OCI-LY7 (cell line): ENCODE data around the gene SYT13. TPM values are rescaled to one million over a fixed set of nuclear protein-coding genes. Genes with fewer than 3 reads are reported as not detected.

Source experiments
- BruUV-seq: library from RNA; stranded (reverse); fragments of 400-500 nt; replicated peaks from 2 replicates; lab custom pipeline; 2021; lab: Mats Ljungman, UMichigan
- CTCF ChIA-PET: fragments of 300-600 bp; sonication (Branson Sonifier 250); formaldehyde crosslinking; loops from one replicate; lab custom pipeline; 2022; ENCODE audit warnings: antibody characterized with exemption; ENCODE audit not compliant: unreplicated experiment; lab: Charles Lee
- POLR2A ChIA-PET: fragments of 300-600 bp; sonication (Branson Sonifier 250); formaldehyde crosslinking; loops from one replicate; lab custom pipeline; 2022; ENCODE audit warnings: antibody characterized with exemption; lab: Charles Lee
- DNase-seq: peaks from one replicate; pipeline ENCODE4 v3.0.0-alpha.2; 2015; ENCODE audit warnings: low spot score
- H2AFZ ChIP-seq: fragments of 200-600 bp; sonication (generic), shearing (Covaris generic); 2 replicates; pipeline ENCODE4 v1.6.1; 2014; ENCODE audit warnings: mild to moderate bottlenecking, antibody characterized with exemption, low read length, moderate library complexity
- H3K27ac ChIP-seq: fragments of 200-600 bp; sonication (generic); 2 replicates; pipeline ENCODE4 v1.5.1; 2014; ENCODE audit warnings: mixed run types, low read depth, mild to moderate bottlenecking, moderate library complexity, low read length, inconsistent platforms; ENCODE audit not compliant: poor library complexity, severe bottlenecking
- H3K36me3 ChIP-seq: fragments of 200-600 bp; sonication (generic); 2 replicates; pipeline ENCODE4 v1.6.1; 2014; ENCODE audit warnings: mild to moderate bottlenecking, antibody characterized with exemption, low read length, moderate library complexity, mixed read lengths; ENCODE audit not compliant: insufficient read depth
- H3K4me1 ChIP-seq: fragments of 200-600 bp; sonication (generic); 2 replicates; pipeline ENCODE4 v1.5.1; 2014; ENCODE audit warnings: mild to moderate bottlenecking, low read length; ENCODE audit not compliant: insufficient read depth, poor library complexity, severe bottlenecking
- H3K4me2 ChIP-seq: fragments of 200-600 bp; sonication (generic); 2 replicates; pipeline ENCODE4 v1.6.1; 2014; ENCODE audit warnings: mild to moderate bottlenecking, low read length
- H3K4me3 ChIP-seq: fragments of 200-600 bp; sonication (generic); 2 replicates; pipeline ENCODE4 v1.5.1; 2014; ENCODE audit warnings: mild to moderate bottlenecking, low read depth, low read length; ENCODE audit not compliant: poor library complexity, severe bottlenecking
- H3K79me2 ChIP-seq: fragments of 200-600 bp; sonication (generic); 2 replicates; pipeline ENCODE4 v1.6.1; 2016; ENCODE audit warnings: low read depth, mild to moderate bottlenecking, low read length, moderate library complexity, mixed read lengths; ENCODE audit not compliant: insufficient read depth
- H3K9me2 ChIP-seq: fragments of 200-600 bp; sonication (generic); 2 replicates; pipeline ENCODE4 v1.6.1; 2016; ENCODE audit warnings: mild to moderate bottlenecking, low read length, mixed read lengths; ENCODE audit not compliant: insufficient read depth
- H3K9me3 ChIP-seq: fragments of 200-600 bp; sonication (generic); 2 replicates; pipeline ENCODE4 v1.6.1; 2014; ENCODE audit warnings: mild to moderate bottlenecking, mixed run types, low read length, mixed read lengths
- H4K20me1 ChIP-seq: fragments of 200-600 bp; sonication (generic); 2 replicates; pipeline ENCODE4 v1.6.1; 2014; ENCODE audit warnings: mild to moderate bottlenecking, antibody characterized with exemption, low read length, moderate library complexity, mixed read lengths; ENCODE audit not compliant: insufficient read depth
- EZH2phosphoT487 ChIP-seq: fragments of 200-600 bp; sonication (generic); IDR thresholded peaks from 2 replicates; pipeline ENCODE4 v1.6.1; 2018; ENCODE audit warnings: low read depth, borderline replicate concordance, mild to moderate bottlenecking, mixed run types, antibody characterized with exemption, low read length, moderate library complexity, mixed read lengths
- intact Hi-C: fragments of 100-400 bp; cut with micrococcal nuclease; formaldehyde crosslinking; loops from one replicate; pipeline ENCODE4 v1.10.0; 2022; ENCODE audit not compliant: unreplicated experiment
- total RNA-seq, 2 experiments: library from RNA; depleted of rRNA in 1 of 2; stranded (reverse); fragments of >200 nt in 1 of 2; shearing (Covaris generic) in 1 of 2; gene quantifications; 2 replicates each; pipeline ENCODE4 v1.2.3, GENCODE V29; 2014 to 2022
- TF ChIP-seq, protein P1 (sequence below): fragments of 200-600 bp; sonication (generic); conservative IDR thresholded peaks from 2 replicates; pipeline ENCODE4 v1.5.1; 2014; ENCODE audit warnings: mild to moderate bottlenecking, antibody characterized with exemption, low read length, moderate library complexity, mixed read lengths

Gene SYT13
- total RNA-seq, 2 experiments from 2014 or later: not detected

GRCh38 chr11:45323601-45324249 is 37.6 kb upstream of the SYT13 start:
- Histone ChIP-seq H3K9me3 (peaks cover 13% of the 10 kb centered on the region; the same call in 1 of the 2 replicates), H3K4me2 (no peak overlapping the region), H3K27ac (no peak overlapping the region), H3K4me3 (no peak overlapping the region), H2AFZ (no peak overlapping the region), H4K20me1 (no peaks in the 10 kb centered on the region), H3K79me2 (no peaks in the 10 kb centered on the region), H3K36me3 (no peaks in the 10 kb centered on the region), H3K4me1 (no peaks in the 10 kb centered on the region), H3K9me2 (no peaks in the 10 kb centered on the region)
- ChIA-PET CTCF (no interaction called here), POLR2A (no interaction called here)
- DNase-seq: no peak
- TF ChIP-seq EZH2phosphoT487: no peak
- TF ChIP-seq, protein P1, sequence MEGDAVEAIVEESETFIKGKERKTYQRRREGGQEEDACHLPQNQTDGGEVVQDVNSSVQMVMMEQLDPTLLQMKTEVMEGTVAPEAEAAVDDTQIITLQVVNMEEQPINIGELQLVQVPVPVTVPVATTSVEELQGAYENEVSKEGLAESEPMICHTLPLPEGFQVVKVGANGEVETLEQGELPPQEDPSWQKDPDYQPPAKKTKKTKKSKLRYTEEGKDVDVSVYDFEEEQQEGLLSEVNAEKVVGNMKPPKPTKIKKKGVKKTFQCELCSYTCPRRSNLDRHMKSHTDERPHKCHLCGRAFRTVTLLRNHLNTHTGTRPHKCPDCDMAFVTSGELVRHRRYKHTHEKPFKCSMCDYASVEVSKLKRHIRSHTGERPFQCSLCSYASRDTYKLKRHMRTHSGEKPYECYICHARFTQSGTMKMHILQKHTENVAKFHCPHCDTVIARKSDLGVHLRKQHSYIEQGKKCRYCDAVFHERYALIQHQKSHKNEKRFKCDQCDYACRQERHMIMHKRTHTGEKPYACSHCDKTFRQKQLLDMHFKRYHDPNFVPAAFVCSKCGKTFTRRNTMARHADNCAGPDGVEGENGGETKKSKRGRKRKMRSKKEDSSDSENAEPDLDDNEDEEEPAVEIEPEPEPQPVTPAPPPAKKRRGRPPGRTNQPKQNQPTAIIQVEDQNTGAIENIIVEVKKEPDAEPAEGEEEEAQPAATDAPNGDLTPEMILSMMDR: no peak
- no TSS peak for BruUV-seq
- intact Hi-C loops: no loop called here

DNA sequence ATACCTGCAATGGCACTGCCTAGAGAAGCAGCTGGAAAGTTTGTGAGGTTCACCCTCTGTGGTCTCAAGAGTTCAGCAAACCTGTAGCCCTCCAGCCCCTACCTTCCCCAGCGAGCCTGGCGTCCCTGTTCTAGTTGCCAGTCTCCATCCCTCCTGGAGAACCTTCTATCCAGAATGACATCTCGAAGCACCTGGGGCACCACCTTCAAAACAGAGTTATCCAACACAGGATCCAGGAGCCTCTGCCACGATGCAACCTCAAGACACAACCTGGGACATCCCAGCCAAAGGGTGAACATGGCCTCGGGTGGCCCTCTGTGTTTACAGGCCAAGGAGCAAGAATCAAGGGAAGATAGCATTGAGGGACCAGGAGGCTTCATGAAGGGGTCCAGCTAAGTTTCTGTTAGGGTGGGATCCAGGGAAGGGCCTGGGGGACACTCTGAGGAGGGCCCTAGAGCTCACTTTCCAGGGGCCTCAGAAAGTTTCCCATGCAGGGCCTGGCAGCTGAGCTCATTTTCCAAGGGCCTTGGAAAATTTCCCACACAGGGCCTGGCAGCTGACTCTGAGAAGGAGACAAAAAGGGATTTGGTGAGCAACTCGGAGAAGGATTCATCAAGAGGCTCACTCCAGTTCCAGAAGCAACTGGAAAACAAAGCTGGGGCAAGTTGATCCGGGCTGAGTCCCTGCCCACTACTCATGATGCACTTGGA is 36.9 kb upstream of the SYT13 start:
- H3K9me2 ChIP-seq: no peaks in the 10 kb centered on the region
- no peak overlapping the region for H3K27ac ChIP-seq
- CTCF ChIA-PET: no interaction called here
- TF ChIP-seq EZH2phosphoT487: no peak
- TF ChIP-seq, protein P1: no peak
- BruUV-seq: no TSS peak
- peaks cover 13% of the 10 kb centered on the region; the same call in 1 of the 2 replicates for H3K9me3 ChIP-seq
- H4K20me1 ChIP-seq: no peaks in the 10 kb centered on the region
- no peak for DNase-seq
- no peak overlapping the region for H3K4me2 ChIP-seq
- H3K79me2 ChIP-seq: no peaks in the 10 kb centered on the region
- H3K4me1 ChIP-seq: no peaks in the 10 kb centered on the region
- no peak overlapping the region for H2AFZ ChIP-seq
- H3K36me3 ChIP-seq: no peaks in the 10 kb centered on the region
- intact Hi-C loops: no loop called here
- H3K4me3 ChIP-seq: no peak overlapping the region
- POLR2A ChIA-PET: no interaction called here
